Measurements from ENCODE around the gene MCOLN3.

DNA sequence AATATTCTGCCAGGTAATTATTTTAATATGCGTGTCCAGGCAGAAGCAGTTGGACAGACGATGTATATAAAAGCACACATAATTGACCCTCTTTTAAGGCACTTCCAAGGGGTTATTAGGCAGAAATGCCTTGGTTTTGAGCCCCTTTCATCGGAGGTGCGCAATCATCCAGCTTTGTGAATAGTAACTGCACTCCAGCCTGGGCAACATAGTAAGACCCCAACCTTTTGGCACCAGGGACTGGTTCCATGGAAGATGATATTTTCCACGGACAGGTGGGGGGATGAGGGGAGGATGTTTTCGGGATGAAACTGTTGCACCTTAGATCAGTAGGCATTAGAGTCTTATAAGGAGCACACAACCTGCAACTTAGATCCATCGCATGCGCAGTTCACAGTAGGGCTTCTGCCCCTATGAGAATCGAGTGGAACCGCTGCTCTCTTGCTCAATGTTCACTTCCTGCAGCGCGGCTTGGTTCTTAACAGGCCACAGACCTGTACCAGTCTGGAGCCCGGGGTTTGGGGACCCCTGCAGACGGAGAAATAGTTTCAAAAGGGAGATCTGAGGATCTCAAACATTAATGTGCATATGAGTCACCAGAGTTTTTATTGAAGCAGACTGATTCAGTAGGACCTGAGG lies 49.5 kb downstream of the MCOLN3 start:
- TF ChIP-seq POLR2A (IDR thresholded peaks at IDR 0.05): no peak
- TF ChIP-seq, protein P1, sequence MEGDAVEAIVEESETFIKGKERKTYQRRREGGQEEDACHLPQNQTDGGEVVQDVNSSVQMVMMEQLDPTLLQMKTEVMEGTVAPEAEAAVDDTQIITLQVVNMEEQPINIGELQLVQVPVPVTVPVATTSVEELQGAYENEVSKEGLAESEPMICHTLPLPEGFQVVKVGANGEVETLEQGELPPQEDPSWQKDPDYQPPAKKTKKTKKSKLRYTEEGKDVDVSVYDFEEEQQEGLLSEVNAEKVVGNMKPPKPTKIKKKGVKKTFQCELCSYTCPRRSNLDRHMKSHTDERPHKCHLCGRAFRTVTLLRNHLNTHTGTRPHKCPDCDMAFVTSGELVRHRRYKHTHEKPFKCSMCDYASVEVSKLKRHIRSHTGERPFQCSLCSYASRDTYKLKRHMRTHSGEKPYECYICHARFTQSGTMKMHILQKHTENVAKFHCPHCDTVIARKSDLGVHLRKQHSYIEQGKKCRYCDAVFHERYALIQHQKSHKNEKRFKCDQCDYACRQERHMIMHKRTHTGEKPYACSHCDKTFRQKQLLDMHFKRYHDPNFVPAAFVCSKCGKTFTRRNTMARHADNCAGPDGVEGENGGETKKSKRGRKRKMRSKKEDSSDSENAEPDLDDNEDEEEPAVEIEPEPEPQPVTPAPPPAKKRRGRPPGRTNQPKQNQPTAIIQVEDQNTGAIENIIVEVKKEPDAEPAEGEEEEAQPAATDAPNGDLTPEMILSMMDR (IDR thresholded peaks at IDR 0.05): no peak
